Uterus (tissue), 2 donors: Measurements from ENCODE around the gene AP2A2.

ENCODE experiments used
- CTCF ChIP-seq, 4 experiments: fragments of 200-600 bp in 2 of 4; fragments of 450-650 bp in 2 of 4; sonication (generic) in 2 of 4; IDR thresholded peaks; one replicate each; pipeline ENCODE4 v1.5.1; 2016 to 2019; ENCODE audit warnings: antibody characterized with exemption in 4 of 4, mild to moderate bottlenecking in 2 of 4, moderate library complexity in 1 of 4
- POLR2A ChIP-seq, 2 donors: fragments of 450-650 bp; IDR thresholded peaks; one replicate each; pipeline ENCODE4 v1.6.1; 2016; ENCODE audit warnings: antibody characterized with exemption in 2 of 2, mild to moderate bottlenecking in 1 of 2, moderate library complexity in 1 of 2

GRCh38 chr11:969651-970205 lies 44.1 kb downstream of the AP2A2 start:
- TF ChIP-seq CTCF (IDR thresholded peaks at IDR 0.05) (no peak), POLR2A (IDR thresholded peaks at IDR 0.05) (no peak)
